Measurements from ENCODE around the gene GAREM1.
"Not testable (repeated sequence)": the region's sequence is repeated elsewhere in the genome, so short reads cannot be mapped to it uniquely, and the experiment has no call there.

GAREM1 gene

GRCh38 chr18:32366586-32367538, 103.8 kb downstream of the GAREM1 start:
- DNase-seq = no peak

GRCh38 chr18:32362484-32362883, 108.2 kb downstream of the GAREM1 start:
- no peak for DNase-seq

GRCh38 chr18:32360682-32361345, 109.9 kb downstream of the GAREM1 start:
- no peak for DNase-seq

GRCh38 chr18:32358529-32358928, 112.2 kb downstream of the GAREM1 start:
- no peak for DNase-seq

- DNase-seq = no peak
These were observed 112.6 kb downstream of the GAREM1 start for GRCh38 chr18:32358075-32358474.

- no peak for DNase-seq
These were observed 114.8 kb downstream of the GAREM1 start for GRCh38 chr18:32355896-32356295.

- no peak for DNase-seq
These were observed 116.2 kb downstream of the GAREM1 start for GRCh38 chr18:32354518-32354917.

- DNase-seq = no peak
These were observed 117.4 kb downstream of the GAREM1 start for GRCh38 chr18:32353257-32353656.

- no peak for DNase-seq
These were observed 119.7 kb downstream of the GAREM1 start for GRCh38 chr18:32351032-32351431.

GRCh38 chr18:32349728-32350395, 120.8 kb downstream of the GAREM1 start:
- no peak for DNase-seq

- no peak for DNase-seq
These were observed 124.0 kb downstream of the GAREM1 start for GRCh38 chr18:32346671-32347070.

- no peak for DNase-seq
These were observed 127.0 kb downstream of the GAREM1 start for GRCh38 chr18:32343634-32344033.

- not testable (repeated sequence) for DNase-seq
These were observed 129.6 kb downstream of the GAREM1 start for GRCh38 chr18:32341112-32341511.

- no peak for DNase-seq
These were observed 131.6 kb downstream of the GAREM1 start for GRCh38 chr18:32339045-32339444.

GRCh38 chr18:32337821-32338220, 132.9 kb downstream of the GAREM1 start:
- no peak for DNase-seq

- DNase-seq = no peak
These were observed 133.3 kb downstream of the GAREM1 start for GRCh38 chr18:32337347-32337746.

GRCh38 chr18:32335228-32335627, 135.5 kb downstream of the GAREM1 start:
- no peak for DNase-seq

GRCh38 chr18:32333781-32334180, 136.9 kb downstream of the GAREM1 start:
- no peak for DNase-seq

- DNase-seq = no peak
These were observed 138.0 kb downstream of the GAREM1 start for GRCh38 chr18:32332708-32333107.

- DNase-seq = no peak
These were observed 141.7 kb downstream of the GAREM1 start for GRCh38 chr18:32328974-32329373.

- DNase-seq = no peak
These were observed 142.3 kb downstream of the GAREM1 start for GRCh38 chr18:32328379-32328778.

GRCh38 chr18:32326450-32327308, 144.0 kb downstream of the GAREM1 start:
- no peak for DNase-seq

- no peak for DNase-seq
These were observed 146.5 kb downstream of the GAREM1 start for GRCh38 chr18:32324181-32324580.
